CD8-positive, alpha-beta memory T cell (primary cell): ENCODE measurements around the gene PLEKHG2. TPM values are rescaled to one million over a fixed set of nuclear protein-coding genes. Genes with fewer than 3 reads are reported as not detected.

Source experiments
- polyA plus RNA-seq: library from polyadenylated mRNA; unstranded; fragments of 300-500 nt; fragmentation: Illumina TruSeq; gene quantifications from one replicate; pipeline ENCODE4 v1.2.3, GENCODE V29; 2021
- total RNA-seq, 2 experiments: library from RNA; stranded (reverse); gene quantifications; one replicate each; pipeline ENCODE4 v1.2.3, GENCODE V29; 2021

Gene PLEKHG2
- total and polyA plus RNA-seq, 3 experiments from 2014 or later, result 4.0 to 36.4 (median 35.2) TPM

Other genes with a start within 250 kb of the PLEKHG2 start
- gene NCCRP1, start 215.7 kb upstream of the PLEKHG2 start, total RNA-seq, result not detected
- gene NCCRP1, start 215.7 kb upstream of the PLEKHG2 start, polyA plus RNA-seq, result not detected
- not detected for gene SYCN, start 208.4 kb upstream of the PLEKHG2 start, total RNA-seq
- not detected for gene SYCN, start 208.4 kb upstream of the PLEKHG2 start, polyA plus RNA-seq
- not detected for gene IFNL3, start 167.7 kb upstream of the PLEKHG2 start, total RNA-seq
- gene IFNL3, start 167.7 kb upstream of the PLEKHG2 start, polyA plus RNA-seq, result not detected
- gene IFNL4, start 163.8 kb upstream of the PLEKHG2 start, total RNA-seq, result under 1 TPM in 1 of 2 experiments, not detected in 1; 0.31 TPM
- not detected for gene IFNL4, start 163.8 kb upstream of the PLEKHG2 start, polyA plus RNA-seq
- not detected for gene IFNL2, start 144.3 kb upstream of the PLEKHG2 start, total RNA-seq
- not detected for gene IFNL2, start 144.3 kb upstream of the PLEKHG2 start, polyA plus RNA-seq
- not detected for gene IFNL1, start 116.3 kb upstream of the PLEKHG2 start, total RNA-seq
- 4.6 TPM for gene IFNL1, start 116.3 kb upstream of the PLEKHG2 start, polyA plus RNA-seq
- 1 to 10 TPM; 4.3 to 4.9 TPM for gene LRFN1, start 91.8 kb upstream of the PLEKHG2 start, total RNA-seq
- 6.7 TPM for gene LRFN1, start 91.8 kb upstream of the PLEKHG2 start, polyA plus RNA-seq
- gene GMFG, start 76.6 kb upstream of the PLEKHG2 start, total RNA-seq, result 100 to 1,000 TPM; 246 to 247 TPM
- 1,052 TPM for gene GMFG, start 76.6 kb upstream of the PLEKHG2 start, polyA plus RNA-seq
- gene SAMD4B, start 70.2 kb upstream of the PLEKHG2 start, total RNA-seq, result 10 to 100 TPM; 54.3 to 55.6 TPM
- gene SAMD4B, start 70.2 kb upstream of the PLEKHG2 start, polyA plus RNA-seq, result 18.7 TPM
- 10 to 100 TPM; 44.6 to 46.9 TPM for gene PAF1, start 21.6 kb upstream of the PLEKHG2 start, total RNA-seq
- 50.2 TPM for gene PAF1, start 21.6 kb upstream of the PLEKHG2 start, polyA plus RNA-seq
- gene MED29, start 21.3 kb upstream of the PLEKHG2 start, total RNA-seq, result 10 to 100 TPM; 39.3 to 39.6 TPM
- 56.8 TPM for gene MED29, start 21.3 kb upstream of the PLEKHG2 start, polyA plus RNA-seq
- gene ZFP36, start 5.8 kb upstream of the PLEKHG2 start, total RNA-seq, result 10 to 100 TPM; 32.8 to 36.4 TPM
- 355 TPM for gene ZFP36, start 5.8 kb upstream of the PLEKHG2 start, polyA plus RNA-seq
- gene RPS16, start 23.3 kb downstream of the PLEKHG2 start, total RNA-seq, result 1,000 to 10,000 TPM; 2,654 to 2,668 TPM
- gene RPS16, start 23.3 kb downstream of the PLEKHG2 start, polyA plus RNA-seq, result 1,795 TPM
- 100 to 1,000 TPM; 190 to 196 TPM for gene SUPT5H, start 32.9 kb downstream of the PLEKHG2 start, total RNA-seq
- gene SUPT5H, start 32.9 kb downstream of the PLEKHG2 start, polyA plus RNA-seq, result 115 TPM
- 100 to 1,000 TPM; 131 to 137 TPM for gene TIMM50, start 68.2 kb downstream of the PLEKHG2 start, total RNA-seq
- gene TIMM50, start 68.2 kb downstream of the PLEKHG2 start, polyA plus RNA-seq, result 47.3 TPM
- gene DLL3, start 86.3 kb downstream of the PLEKHG2 start, total RNA-seq, result 1 to 10 TPM in 1 of 2 experiments, under 1 TPM in 1; 0.92 to 1.4 TPM
- 0.25 TPM for gene DLL3, start 86.3 kb downstream of the PLEKHG2 start, polyA plus RNA-seq
- not detected for gene SELENOV, start 102.5 kb downstream of the PLEKHG2 start, total RNA-seq
- not detected for gene SELENOV, start 102.5 kb downstream of the PLEKHG2 start, polyA plus RNA-seq
- gene EID2B, start 120.2 kb downstream of the PLEKHG2 start, total RNA-seq, result 1 to 10 TPM; 3.4 to 3.7 TPM
- gene EID2B, start 120.2 kb downstream of the PLEKHG2 start, polyA plus RNA-seq, result 8.5 TPM
- gene EID2, start 127.5 kb downstream of the PLEKHG2 start, total RNA-seq, result 10 to 100 TPM; 14.0 to 15.4 TPM
- gene EID2, start 127.5 kb downstream of the PLEKHG2 start, polyA plus RNA-seq, result 29.2 TPM
- not detected for gene LGALS13, start 189.9 kb downstream of the PLEKHG2 start, total RNA-seq
- gene LGALS13, start 189.9 kb downstream of the PLEKHG2 start, polyA plus RNA-seq, result not detected
- gene LGALS16, start 243.2 kb downstream of the PLEKHG2 start, total RNA-seq, result not detected
- gene LGALS16, start 243.2 kb downstream of the PLEKHG2 start, polyA plus RNA-seq, result not detected